ENCODE results near the gene L1CAM. TPM values are rescaled to one million over a fixed set of nuclear protein-coding genes. Genes with fewer than 3 reads are reported as not detected.

Gene L1CAM
- total and polyA plus RNA-seq, 12 donors, result 1.1 to 5.6 (median 2.7) TPM

GRCh38 chrX:153853902-153854267, 32.1 kb downstream of the L1CAM start:
- DNase-seq, result no peak
- ATAC-seq, result no peak
- no peak for TF ChIP-seq CTCF (IDR thresholded peaks at IDR 0.05)
- intact Hi-C loops (cut with DNase I), result no loop called here
- Histone ChIP-seq H3K4me1 (no peaks in the 10 kb centered on the region), H3K4me3 (no peak overlapping the region), H3K27me3 (peaks cover 0 to 95% (median 0%) of the 10 kb centered on the region in 7 donors), H3K9me3 (no peaks in the 10 kb centered on the region), H3K36me3 (no peaks in the 10 kb centered on the region), H3K27ac (no peak overlapping the region)
- 87 to 96% methylated on average over 3 of the region's 3 CpGs for WGBS, 2 donors

GRCh38 chrX:153853180-153853901, 32.6 kb downstream of the L1CAM start:
- Histone ChIP-seq H3K4me3 (no peak overlapping the region), H3K27me3 (peaks cover 0 to 95% (median 0%) of the 10 kb centered on the region in 7 donors), H3K27ac (no peak overlapping the region), H3K9me3 (no peaks in the 10 kb centered on the region), H3K36me3 (no peaks in the 10 kb centered on the region), H3K4me1 (no peaks in the 10 kb centered on the region)
- 62 to 69% methylated on average over 3 of the region's 3 CpGs for WGBS, 2 donors
- intact Hi-C loops (cut with DNase I), result no loop called here
- no peak for ATAC-seq
- DNase-seq, result no peak
- no peak for TF ChIP-seq CTCF (IDR thresholded peaks at IDR 0.05)

- no peak for DNase-seq
- Histone ChIP-seq H3K36me3 (no peaks in the 10 kb centered on the region), H3K4me1 (no peaks in the 10 kb centered on the region), H3K4me3 (no peak overlapping the region), H3K27ac (no peak overlapping the region), H3K9me3 (no peaks in the 10 kb centered on the region), H3K27me3 (peaks cover 0 to 98% (median 0%) of the 10 kb centered on the region in 7 donors)
- no peak for TF ChIP-seq CTCF (IDR thresholded peaks at IDR 0.05)
- ATAC-seq, result no peak
- WGBS, 2 donors, result 66 to 80% methylated on average over 3 of the region's 3 CpGs
- intact Hi-C loops (cut with DNase I), result no loop called here
These were observed 34.0 kb downstream of the L1CAM start for GRCh38 chrX:153851981-153852380.

DNA sequence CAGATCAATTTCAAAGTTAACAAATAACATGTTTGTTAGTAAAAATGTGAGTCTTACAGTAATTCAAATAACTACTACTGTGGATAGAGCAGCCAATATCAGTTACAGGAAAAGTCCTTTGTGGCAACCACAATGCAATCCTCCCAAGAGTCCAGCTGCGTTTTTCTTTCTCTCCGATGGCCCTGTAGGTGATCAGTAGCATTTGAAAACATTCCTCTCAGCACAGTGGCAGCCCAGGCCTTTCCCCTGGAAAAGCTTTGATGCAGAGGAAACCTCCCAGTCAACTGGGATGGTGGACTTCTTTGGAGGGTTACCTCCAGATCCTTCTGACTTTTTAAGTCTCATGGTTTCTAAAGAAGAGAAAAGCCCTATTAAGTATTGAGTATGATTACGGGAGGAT, 37.6 kb downstream of the L1CAM start:
- Histone ChIP-seq H3K4me1 (no peaks in the 10 kb centered on the region), H3K27ac (no peak overlapping the region), H3K4me3 (no peak overlapping the region), H3K36me3 (no peaks in the 10 kb centered on the region), H3K27me3 (peaks cover 0 to 96% (median 0%) of the 10 kb centered on the region in 7 donors), H3K9me3 (no peaks in the 10 kb centered on the region)
- no peak for TF ChIP-seq CTCF (IDR thresholded peaks at IDR 0.05)
- WGBS, 2 donors, result 53 to 57% methylated on average over 3 of the region's 3 CpGs
- ATAC-seq (no peak), DNase-seq (no peak)
- intact Hi-C loops (cut with DNase I), result no loop called here

Data from heart right ventricle (tissue), 16 donors.